Endometrial microvascular endothelial cells (primary cell): ENCODE results near the gene SEPTIN5. TPM values are rescaled to one million over a fixed set of nuclear protein-coding genes. Genes with fewer than 3 reads are reported as not detected.
"Not testable (repeated sequence)": the region's sequence is repeated elsewhere in the genome, so short reads cannot be mapped to it uniquely, and the experiment has no call there.

ENCODE experiments used
- in situ Hi-C: cut with HindIII; loops from 2 replicates; pipeline ENCODE4 v1.10.0; 2017; ENCODE audit warnings: low sequenced_read_pairs, low pct_unique_long_range_greater_than_20kb; ENCODE audit errors: inconsistent ontology term
- total RNA-seq: library from RNA; depleted of rRNA; stranded (reverse); fragments of >200 nt; gene quantifications from one replicate; pipeline ENCODE4 v1.2.3, GENCODE V29; 2015; ENCODE audit errors: inconsistent ontology term

SEPTIN5 gene
- total RNA-seq, 1 donor from 2014 or later, result 0.46 TPM

- in situ Hi-C loops, result no loop called here
These were observed 3.6 kb downstream of the SEPTIN5 start for GRCh38 chr22:19717691-19718455.

DNA sequence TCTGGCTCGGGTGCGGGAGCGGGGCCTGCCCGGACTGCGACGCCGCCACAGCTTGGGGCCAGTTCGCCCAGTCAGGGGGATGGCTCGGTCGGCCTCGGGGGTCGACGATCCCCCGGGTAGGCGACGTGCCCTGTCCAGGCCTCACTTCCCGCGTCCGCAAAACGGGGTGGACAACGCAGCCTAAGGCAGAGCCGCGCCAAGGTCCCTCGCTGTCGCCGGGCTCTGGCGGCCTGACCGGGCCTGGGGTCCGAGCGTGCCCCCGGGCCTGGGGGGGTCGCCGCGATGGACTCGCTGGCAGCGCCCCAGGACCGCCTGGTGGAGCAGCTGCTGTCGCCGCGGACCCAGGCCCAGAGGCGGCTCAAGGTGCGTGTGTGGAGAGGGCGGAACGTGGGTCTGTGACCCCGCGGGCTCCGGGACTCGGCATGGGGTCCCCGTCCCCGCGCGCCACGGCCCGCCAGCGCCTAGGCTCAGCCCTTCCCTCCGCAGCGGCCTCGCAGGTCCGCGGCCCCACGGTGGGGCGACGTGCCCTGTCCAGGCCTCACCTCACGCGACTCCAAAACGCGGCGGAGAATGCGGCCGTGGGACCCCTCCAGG is 4.2 kb downstream of the SEPTIN5 start:
- in situ Hi-C loops, result no loop called here

DNA sequence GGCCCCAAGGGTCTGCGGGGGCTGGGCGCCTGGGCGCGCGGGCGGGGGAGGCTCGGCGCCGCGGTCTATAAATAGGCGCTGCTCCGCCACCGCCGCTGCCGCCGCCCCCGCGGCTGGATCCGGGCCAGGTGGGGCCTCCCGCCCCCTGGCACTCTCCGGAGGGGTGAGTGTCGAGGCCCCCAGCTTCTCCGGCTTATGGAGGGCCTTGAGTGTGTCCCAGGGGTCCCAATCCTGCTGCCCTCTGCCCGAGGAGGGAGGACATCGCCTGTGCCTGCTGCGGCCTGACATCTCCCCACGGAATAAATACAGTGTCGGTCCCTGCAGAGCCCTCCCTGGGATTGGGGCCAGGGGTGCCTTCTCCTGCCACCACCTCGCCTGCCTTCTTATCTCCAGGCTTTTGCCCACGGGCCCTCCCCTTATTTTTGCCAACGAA is 4.8 kb downstream of the SEPTIN5 start:
- in situ Hi-C loops, result no loop called here

- in situ Hi-C loops, result no loop called here
These were observed 5.3 kb downstream of the SEPTIN5 start for GRCh38 chr22:19719488-19720021.

DNA sequence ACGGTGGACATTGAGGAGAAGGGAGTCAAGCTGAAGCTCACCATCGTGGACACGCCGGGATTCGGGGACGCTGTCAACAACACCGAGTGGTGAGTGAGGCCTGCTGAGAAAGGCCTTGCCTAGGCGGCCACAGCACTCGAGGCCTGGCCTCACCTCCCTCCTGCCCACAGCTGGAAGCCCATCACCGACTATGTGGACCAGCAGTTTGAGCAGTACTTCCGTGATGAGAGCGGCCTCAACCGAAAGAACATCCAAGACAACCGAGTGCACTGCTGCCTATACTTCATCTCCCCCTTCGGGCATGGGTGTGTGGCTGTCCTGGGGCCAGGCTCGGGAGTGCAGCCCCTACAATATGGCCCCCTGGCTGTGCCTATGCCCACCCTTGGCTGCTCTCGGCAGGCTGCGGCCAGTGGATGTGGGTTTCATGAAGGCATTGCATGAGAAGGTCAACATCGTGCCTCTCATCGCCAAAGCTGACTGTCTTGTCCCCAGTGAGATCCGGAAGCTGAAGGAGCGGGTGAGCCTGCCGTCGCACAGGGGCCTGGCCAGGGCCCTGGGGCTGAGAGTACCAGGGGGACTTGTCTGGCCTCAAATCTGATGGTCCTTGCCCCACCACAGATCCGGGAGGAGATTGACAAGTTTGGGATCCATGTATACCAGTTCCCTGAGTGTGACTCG is 6.0 kb downstream of the SEPTIN5 start:
- in situ Hi-C loops, result no loop called here

- in situ Hi-C loops, result no loop called here
These were observed 6.7 kb downstream of the SEPTIN5 start for GRCh38 chr22:19720999-19721329.

DNA sequence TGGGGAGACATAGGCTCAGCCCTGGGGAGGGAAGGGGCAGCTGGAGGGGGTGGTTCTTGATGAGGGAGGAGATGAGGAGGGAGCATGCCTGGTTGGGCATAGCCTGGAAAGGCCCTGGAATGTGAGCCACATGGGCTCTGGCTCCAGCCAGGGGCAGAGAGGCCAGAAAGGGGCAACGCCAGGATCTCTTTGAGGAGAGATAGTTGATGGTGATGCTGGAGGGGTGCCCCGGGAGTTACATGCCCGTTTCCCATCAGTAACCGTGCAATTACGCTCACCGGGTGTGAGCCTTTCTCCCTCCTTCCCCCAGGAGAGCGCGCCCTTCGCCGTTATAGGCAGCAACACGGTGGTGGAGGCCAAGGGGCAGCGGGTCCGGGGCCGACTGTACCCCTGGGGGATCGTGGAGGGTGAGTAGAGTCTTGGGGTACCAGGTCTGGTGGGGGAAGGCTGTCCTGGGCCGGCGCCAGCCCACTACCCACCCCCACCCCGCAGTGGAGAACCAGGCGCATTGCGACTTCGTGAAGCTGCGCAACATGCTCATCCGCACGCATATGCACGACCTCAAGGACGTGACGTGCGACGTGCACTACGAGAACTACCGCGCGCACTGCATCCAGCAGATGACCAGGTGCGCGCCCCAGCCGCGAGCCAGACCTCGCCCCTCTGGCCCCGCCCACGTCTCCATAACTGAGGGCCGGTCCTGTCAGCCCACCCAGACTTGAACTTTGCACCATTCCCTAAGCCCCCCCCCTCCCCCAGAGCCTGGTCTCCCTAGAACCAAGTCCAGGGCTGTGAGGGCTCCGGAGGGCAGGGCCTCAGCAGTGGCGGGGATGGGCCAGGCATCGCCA is 7.3 kb downstream of the SEPTIN5 start:
- in situ Hi-C loops, result no loop called here

- in situ Hi-C loops, result no loop called here
These were observed 8.1 kb downstream of the SEPTIN5 start for GRCh38 chr22:19722178-19722981.

DNA sequence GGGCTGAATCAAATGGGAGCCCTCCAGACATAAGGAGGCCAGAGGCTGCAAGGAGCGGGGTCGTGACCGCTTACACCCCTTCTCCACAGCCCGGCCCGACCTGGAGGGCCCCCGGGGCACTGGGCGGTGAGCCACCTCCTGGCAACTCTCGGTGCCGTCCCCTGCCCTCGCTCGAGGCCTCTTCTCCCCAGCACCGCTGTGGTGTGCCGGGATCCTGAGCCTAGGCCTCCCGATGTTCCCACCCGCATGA is 8.6 kb downstream of the SEPTIN5 start:
- in situ Hi-C loops, result no loop called here

- in situ Hi-C loops, result no loop called here
These were observed 9.1 kb downstream of the SEPTIN5 start, which contains the start of gene GP1BB for GRCh38 chr22:19723232-19723982. TSS of gene GP1BB (plus strand) at chr22:19723539. CDS start at chr22:19723570, 31 bp downstream.

- in situ Hi-C loops, result no loop called here
These were observed 9.9 kb downstream of the SEPTIN5 start for GRCh38 chr22:19723983-19724827.

DNA sequence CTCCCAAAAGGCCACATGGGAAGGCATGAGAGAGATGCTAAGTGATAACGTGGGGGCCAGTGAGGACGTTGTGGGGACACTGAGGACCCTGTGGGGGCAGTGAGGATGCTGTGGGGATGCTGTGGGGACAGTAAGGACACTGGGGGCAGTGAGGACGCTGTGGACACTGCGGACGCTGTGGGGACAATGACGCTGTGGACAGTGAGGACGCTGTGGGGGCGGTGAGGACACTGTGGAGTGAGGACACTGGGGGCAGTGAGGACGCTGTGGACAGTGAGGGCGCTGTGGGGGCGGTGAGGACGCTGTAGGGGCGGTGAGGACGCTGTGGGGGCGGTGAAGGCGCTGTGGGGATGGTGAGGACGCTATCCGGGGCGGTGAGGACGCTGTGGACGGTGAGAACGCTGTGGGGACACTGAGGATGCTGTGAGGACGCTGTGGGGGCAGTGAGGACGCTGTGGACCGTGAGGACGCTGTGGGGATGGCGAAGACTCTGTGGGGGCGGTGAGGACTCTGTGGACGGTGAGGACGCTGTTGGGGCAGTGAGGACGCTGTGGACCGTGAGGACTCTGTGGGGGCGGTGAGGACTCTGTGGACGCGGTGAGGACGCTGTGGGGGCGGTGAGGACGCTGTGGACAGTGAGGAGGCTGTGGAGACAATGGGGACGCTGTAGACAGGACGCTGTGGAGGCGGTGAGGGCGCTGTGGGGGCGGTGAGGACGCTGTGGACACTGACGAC is 10.8 kb downstream of the SEPTIN5 start:
- in situ Hi-C loops, result no loop called here

DNA sequence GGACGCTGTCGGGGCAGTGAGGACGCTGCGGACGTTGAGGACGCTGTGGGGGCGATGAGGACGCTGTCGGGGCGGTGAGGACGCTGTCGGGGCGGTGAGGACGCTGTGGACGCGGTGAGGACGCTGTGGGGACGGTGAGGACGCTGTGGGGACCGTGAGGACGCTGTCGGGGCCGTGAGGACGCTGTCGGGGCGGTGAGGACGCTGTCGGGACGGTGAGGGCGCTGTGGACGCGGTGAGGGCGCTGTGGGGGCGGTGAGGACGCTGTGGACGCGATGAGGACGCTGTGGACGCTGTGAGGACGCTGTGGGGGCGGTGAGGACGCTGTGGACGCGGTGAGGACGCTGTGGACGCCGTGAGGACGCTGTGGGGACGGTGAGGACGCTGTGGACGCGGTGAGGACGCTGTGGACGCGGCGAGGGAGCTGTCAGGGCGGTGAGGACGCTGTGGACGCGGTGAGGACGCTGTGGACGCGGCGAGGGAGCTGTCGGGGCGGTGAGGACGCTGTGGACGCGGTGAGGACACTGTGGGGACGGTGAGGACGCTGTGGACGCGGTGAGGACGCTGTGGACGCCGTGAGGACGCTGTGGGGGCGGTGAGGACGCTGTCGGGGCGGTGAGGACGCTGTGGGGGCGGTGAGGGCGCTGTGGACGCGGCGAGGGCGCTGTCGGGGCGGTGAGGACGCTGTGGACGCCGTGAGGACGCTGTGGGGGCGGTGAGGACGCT is 11.9 kb downstream of the SEPTIN5 start:
- in situ Hi-C loops, result not testable (repeated sequence)

GRCh38 chr22:19727310-19728150 is 13.2 kb downstream of the SEPTIN5 start:
- in situ Hi-C loops, result no loop called here

GRCh38 chr22:19728271-19728670 is 14.0 kb downstream of the SEPTIN5 start:
- in situ Hi-C loops, result no loop called here
